Kasumi-1 (cell line): ENCODE data around the gene PLXNA4.

Source experiments
- DNase-seq, 2 experiments: peaks; one replicate each; lab custom pipeline; 2025; lab: John Stamatoyannopoulos, UW

PLXNA4 gene

DNA sequence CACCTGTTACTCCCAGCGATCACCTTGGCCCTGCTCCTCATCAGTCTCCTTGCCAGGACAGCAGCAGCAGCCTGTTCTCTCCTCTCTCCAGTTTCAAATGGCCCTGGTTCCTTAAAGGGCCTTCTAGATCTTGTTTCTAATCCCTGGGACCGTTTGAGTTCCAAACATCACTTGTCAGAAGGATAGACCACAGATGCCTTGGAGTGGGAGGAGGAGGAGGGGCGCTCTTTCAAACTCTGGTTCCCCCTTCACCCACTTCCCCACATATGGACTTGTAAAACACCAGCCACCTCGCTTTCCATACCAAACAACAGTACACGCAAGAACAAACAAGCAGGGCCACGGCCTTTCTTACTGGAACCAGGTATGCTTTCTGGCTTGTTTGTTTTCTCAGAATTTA is 104.8 kb downstream of the PLXNA4 start:
- no peak for DNase-seq

DNA sequence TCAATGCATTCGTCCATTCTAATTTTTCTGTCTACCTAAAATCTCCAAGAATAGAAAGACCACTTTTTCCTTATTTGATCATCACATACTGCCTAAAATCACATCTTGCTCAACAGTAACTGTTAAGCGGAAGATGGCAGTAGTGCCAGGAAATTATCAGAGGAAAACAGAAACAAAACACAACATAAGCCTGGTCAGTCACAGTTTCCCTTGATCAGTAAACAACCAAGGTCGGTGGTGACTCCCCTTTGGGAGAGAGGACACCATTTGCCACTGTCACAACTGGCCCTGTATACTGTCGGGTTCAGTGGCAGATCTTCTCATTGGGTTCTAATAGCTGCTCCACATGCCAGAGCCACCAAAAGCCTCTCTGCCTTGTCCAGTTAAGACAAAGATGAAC is 106.6 kb downstream of the PLXNA4 start:
- no peak for DNase-seq

DNA sequence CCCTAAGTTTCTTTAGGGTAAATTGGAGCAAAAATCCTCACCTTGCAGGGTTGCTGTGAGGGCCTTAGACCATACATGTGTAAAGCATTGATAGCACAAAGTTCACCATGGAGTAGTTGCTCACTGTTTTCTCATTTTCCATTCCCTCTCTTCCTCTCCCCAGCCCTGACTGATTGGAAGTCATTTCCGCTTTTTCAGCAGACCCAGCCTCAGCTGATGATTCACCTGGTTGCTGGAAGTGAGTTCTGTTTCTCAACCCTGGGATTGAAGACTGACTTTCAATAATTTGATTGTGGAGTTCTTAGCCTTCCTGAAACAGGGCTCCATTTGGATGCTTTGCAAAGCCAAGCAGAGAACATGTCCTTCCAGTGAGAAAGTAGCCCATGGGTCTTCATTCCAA is 107.0 kb downstream of the PLXNA4 start:
- DNase-seq = no peak

DNA sequence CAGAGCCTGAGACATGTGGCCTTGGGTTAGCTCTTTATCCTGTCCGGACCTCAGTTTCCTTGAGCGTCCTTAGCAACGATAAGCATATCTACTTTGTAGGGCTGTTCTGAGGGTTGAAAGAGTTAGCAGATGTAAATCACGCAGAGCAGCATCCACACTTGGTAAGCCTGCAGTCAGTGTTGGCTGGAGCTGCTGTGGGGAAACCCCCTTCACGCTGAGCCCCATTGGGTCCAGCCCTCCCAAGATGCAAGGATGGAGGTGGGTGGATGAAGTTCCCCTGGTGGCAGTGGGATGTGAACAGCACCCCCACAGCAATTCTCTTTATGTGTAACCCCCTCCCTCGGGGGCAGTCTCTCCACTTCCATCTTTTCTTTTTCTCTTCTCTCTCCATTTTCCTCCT is 109.9 kb downstream of the PLXNA4 start:
- no peak for DNase-seq

DNA sequence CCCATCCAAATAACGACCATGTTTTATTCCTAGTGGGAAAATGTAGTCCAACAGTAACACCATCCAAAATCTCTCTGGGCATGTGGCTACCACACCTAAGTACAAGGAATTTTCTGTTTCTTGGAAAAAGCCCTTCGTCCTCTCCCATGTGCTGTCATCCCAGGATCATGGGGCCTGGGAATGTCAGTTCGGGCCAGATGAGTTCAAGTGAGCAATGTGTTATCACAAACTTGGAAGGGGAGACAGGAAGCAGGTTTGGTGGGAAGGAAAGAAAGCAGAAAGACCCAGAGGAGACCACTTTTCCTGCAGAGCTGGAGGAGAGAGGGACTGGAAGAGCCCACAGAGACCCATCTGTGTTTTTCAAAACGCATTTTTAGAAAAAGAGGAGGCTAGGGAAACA is 110.8 kb downstream of the PLXNA4 start:
- DNase-seq = no peak

DNA sequence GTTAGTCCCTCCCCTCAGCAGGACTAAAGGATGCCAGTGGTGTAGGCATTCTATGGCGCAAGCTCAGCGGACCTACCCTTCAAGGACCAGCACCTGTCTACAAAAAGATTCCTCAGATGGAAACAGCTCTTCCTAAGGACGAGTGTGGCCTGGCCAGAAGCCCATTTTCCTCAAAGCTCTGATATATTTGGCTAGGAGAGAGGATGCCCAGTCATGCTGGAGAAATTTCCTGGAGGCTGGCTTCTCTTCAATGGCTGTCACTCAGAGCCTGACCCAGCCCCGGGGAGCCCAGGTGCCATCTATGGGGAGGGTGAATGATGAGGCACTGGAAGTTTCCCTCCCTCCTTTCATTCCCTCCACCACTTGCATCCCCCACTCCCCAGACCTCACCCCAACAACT is 111.5 kb downstream of the PLXNA4 start:
- no peak for DNase-seq

DNA sequence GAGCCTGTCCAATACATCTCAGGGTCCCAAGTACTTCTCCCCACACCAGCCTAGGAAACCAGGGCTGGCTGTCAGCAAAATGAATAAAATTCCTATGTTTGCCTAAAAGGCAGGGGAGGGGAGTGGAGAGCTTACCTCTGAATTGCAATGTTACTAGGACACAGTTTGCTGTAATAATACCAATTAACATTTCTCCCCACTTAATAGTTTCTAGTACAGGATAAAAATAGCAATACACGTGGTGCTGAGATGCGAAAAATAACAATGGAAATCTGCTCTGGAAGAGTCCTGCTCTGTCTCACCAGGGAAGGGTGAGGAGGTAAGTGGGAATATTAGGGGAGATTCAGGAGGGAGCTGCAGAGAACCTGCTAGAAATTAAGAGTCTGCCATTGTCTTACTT is 112.3 kb downstream of the PLXNA4 start:
- DNase-seq = no peak

DNA sequence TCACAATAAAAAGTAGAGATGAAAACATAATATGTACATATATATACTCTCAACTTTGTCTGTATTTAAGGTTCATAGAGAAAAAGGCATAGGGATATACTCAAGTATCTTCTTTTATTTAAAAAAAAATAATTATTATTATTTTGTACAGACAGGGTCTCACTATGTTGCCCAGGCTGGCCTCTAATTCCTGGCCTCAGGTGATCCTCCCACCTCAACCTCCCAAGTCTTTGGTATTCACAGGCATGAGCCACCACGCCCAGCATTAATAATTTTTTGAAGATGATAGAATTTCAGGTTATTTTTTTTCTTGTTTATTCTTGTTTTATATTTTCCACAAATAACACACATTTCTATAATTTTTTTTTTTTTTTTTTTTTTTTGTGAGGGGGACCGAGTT is 113.8 kb downstream of the PLXNA4 start:
- DNase-seq = no peak

DNA sequence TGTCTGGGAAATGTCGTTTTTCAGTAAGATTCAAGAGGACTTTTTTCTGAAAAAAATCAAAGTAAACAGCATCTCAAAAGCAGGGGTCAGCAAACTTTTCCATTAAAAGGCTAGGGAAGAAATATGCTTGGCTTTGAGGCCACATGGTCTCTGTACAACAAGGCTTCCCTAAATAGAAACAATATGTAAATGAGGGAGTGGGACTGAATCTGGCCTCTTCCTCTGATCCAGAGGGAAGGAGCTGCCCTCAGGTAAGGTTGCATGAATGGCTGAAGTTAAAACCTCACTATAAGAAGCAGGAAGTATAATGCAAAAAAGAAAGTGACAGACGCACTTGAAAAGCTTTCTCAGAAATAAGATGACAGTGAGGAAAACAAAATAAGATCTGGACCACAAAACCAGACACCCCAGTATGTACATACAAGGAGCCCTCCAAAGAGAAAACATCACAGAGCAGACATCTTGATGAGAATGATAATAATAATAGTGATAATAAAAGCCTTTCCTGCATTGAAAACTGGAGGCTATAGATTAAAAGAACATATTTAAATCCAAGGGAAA is 115.2 kb downstream of the PLXNA4 start:
- DNase-seq = no peak

DNA sequence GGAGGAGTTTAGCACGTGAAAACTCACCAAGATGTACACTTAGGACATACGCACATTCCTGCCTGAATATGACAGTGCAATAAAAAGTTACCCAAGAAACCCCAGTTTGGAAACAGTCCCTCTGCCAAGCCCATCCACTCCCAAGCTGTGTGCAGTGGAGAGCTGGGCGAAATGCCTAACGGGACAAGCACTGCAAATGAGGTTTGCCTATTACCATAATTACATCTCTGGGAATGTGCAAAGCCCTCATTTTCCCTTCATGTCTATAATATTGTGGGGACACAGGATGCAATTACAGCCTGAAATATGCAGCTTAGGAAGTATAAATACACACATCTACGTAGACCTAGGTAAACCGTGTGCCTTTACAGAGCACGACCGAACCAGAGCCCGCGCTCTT is 117.5 kb downstream of the PLXNA4 start:
- no peak for DNase-seq

DNA sequence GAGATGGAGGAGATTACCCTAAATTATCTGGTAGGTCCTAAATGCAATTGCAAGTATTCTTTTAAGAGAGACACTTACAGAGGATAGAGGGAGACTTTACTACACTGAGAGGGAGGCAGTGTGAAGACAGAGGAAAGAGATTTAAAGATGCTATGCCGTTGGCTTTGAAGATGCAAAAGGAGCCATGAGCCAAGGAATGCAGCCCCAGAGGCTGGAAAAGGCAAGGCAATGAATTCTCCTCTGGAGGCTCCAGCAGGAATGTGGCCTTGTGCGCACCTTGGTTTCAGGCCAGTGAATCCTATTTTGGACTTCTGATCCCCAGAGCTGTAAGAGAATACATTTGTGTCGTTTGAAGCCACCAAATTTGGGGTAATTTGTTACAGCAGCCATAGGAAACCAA is 118.6 kb downstream of the PLXNA4 start:
- no peak for DNase-seq

DNA sequence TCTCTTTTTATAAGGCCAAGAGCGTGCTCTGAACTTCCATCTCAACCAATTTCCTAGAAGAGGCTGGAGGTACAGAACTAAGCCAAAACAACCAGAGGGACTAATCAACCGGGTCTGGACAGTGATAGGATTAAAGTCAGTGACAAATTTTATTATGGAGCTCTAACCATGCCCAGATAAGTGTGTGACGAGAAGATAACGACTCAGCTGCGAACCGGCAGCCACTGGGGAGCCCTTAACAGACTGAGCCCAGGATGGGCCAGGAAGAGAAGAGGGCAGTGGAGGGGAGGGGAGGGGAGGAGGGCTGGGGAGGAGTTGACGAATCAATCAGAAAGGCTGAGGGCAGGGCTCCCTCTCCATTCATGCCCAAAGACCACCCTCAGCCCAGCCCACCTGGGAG is 119.9 kb downstream of the PLXNA4 start:
- DNase-seq = no peak

DNA sequence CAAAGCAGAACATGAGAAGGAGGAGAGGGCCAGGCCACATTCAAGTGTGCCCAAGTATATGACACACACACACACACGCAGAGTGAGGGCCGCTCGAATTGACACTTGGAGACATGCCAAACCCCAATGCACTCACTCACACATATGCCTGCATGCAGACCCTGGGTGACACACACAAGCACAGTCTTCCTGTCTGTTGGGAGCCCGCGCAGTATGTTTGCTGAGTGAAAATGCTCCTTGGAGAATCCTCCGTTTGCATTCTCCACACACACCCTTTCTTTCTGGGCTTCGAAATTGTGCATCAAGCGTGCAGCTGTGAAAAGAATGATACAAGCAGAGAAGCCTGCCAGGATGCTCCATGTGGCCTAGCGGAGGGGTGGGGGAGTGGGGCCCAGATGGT is 120.9 kb downstream of the PLXNA4 start:
- DNase-seq = no peak

DNA sequence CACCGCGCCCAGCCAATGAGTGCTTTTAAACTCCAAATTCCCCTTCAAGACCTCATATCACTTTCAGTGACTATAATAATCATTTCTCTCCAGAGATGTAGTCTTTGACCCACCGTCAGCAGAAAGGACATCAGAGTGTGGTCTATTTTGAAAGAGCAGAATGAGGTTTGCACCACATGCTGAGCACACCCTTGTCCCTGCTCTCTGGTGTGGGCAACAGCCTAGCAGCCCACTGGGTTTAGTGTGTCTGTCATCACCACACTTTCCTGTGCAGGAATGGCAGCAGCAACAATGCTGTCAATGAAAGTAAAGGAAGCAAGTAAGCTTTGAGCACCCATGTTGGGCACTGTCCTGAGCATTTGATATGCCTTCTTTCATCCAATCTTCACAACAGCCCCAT is 122.4 kb downstream of the PLXNA4 start:
- DNase-seq = no peak

DNA sequence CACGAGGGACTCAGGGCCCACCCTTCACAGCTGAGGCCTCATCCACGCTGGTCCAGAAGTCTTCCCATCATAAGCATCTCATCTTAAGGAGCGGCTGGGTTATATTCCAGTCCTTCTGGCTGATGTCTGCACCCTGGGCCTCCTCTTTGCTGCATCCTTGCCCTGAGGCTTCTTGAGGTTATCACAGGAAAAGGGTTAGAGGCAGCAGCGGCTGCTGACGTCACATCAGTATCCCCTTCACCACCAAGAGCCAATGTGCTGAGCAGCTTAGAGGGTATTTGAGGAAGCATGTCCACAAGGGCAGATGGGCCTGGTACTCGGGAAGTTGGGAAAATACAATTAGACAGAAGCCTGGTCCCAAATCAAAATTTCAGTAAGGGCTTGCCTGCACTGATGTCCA is 125.1 kb downstream of the PLXNA4 start:
- no peak for DNase-seq

DNA sequence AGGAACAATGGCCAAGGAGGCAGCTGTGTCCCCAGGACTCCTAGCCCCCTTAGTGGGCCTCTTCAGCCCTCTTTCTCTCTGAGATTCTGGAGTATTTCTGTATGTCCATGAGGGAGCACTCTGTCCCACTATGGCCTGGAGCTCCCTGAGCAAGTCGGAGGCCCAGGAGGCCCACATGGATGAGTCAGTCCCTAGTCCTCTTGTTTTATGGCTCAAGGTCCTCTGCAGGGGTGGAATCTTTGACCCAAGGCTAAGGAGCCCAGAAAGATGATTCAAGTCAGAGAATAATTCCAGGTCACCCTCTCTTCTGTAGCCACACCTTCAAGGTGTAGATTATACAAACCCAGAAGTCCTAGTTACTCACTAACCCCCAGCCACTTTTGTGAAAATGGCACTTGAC is 125.6 kb downstream of the PLXNA4 start:
- no peak for DNase-seq

DNA sequence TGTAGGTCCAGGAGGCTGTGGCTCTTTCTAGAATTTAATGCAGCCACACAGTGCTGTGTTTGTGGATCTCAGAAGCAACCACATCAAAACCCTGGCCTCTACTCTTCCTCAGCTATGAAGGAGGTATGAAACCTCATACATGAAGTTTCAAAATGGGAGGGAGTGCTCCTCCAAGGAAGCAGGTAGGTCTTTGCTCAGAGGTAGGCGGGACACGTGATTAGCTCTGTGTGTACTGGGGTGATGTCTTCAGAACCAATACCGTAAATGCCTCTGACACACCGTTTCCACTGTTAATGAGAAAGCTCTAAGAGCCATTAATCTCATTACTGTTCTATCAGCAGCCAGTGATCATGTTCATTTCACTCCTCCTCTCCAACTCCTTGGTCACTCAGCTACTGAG is 126.1 kb downstream of the PLXNA4 start:
- DNase-seq = no peak

DNA sequence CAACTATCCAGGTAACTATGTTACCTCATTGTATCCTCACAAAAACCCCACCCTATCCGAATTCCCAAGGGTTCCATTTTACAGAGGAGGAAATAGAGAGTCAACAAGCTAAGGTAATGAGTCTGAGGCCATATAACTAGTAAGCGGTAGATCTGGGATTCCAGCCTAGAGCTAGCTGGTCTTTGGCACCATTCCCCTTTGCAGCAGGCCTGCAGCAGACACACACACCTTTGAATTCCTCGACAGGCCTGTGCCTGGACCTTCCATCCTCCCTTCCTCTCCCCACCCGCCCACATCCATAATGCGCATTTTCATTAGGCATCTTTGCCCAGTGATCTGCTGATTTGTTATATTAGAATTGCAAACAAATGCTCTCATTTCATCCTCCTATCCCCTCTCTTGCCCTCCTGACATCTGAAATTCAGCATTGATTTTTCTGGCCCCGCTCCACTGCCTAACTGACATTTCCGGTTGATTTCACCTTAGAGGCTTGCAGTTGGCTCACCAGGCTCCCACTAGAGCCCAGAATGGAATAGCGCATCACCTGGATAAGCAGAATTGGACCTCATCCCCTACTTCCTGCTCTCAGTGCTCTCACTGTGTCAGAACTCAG is 129.5 kb downstream of the PLXNA4 start:
- no peak for DNase-seq

DNA sequence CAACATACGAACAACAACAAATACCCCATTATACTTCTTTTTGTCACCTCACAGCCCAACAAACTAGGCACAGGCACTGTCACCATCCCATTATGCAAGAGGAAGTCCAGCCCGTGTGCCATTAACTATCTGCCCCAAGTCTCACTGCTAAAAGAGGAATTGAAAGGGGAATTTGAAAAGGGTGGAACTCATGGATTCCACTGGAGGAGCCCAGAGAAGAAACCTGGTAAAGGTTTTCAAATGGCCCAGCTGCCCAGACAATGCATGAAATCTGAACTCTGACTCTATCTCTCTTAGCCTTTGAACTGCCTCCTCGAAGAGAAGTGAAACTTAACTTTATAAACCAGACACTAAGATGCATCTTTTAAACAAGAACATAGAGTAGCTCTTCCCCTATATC is 130.0 kb downstream of the PLXNA4 start:
- no peak for DNase-seq

DNA sequence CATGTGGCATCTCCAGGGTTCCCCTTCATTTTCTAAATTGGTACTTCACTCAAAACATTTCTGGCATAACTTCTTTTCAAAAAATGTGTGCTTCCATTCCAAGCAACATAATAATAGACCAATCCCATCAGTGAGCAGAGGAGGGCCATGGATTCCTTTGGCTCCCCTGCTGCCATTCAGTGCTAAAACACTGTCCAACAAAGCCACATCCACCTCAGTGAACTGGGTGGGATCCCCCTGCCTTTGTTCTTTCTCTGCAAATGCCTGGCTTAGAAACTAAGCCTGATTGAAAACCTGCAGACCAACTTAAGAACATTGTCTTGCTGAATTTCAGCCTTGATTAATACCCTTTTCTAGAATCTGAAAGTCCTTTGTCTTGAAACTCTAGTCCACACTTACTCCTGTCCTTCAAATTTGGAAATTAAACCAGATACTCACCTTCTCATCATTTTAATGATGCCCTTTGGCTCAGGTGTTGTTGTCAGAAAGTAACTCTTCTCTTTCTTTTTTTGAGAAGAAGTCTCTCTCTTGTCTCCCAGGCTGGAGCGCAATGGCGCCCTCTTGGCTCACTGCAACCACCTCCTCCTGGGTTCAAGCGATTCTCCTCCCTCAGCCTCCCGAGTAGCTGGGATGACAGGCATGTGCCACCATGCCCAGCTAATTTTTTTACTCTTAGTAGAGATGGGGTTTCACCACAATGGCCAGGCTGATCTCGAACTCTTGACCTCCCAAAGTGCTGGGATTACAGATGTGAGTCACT is 132.3 kb downstream of the PLXNA4 start:
- no peak for DNase-seq

DNA sequence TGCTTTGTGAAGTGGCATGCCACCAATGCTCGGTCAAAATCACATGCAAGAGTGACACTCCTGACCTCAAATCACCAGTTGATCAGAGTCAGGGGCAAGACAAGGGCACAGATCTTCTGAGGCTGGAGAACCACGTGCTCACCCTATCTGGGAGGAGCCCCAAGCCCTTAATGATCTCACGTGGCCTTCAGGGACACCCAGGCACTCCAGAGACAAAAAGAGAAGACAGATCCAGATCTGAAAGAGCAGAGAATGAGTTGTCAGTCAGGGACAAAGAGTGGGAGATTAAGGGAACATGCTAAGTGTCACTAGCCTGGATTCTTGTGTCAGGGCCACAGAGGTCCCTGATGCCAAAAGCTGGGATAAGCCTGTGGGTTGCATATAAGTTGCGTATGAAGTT is 134.3 kb downstream of the PLXNA4 start:
- DNase-seq = no peak

DNA sequence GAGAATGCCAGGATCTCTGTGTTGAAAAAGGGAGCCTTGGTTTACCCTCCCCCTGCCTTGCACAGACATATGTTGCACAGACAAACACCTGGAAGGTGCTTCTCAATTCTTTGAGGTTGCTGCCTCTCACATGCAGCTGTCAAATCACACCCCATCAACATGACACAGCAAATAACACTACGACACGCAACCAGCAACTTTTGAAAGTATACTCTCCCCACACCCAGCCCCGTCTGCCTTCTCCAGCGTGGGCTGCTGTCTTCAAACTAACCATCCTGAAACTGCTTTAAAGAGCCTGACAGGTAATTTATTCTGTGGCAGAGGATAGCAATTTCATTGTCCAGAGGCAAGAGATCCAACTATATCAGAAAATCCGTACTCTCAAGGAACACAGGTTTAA is 136.1 kb downstream of the PLXNA4 start:
- DNase-seq = no peak

DNA sequence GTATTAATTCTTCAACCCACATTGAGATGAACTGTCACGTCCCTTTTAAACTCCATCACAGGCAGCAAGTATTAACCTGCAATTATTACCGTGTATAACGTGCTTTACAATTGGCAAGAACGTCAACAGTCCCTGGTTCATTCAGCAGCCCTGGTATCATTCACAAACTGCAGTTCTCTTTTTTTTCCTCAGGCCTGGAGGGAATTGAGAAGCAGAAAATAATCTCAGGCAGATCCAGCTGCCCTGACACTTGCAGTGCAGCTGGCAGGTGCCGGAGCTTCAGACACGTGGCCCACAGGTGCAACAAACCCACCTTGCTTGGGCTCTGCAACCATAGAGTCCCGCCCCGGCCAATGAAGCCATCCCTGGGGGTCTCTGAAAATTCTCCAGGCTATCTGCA is 137.3 kb downstream of the PLXNA4 start:
- no peak for DNase-seq

DNA sequence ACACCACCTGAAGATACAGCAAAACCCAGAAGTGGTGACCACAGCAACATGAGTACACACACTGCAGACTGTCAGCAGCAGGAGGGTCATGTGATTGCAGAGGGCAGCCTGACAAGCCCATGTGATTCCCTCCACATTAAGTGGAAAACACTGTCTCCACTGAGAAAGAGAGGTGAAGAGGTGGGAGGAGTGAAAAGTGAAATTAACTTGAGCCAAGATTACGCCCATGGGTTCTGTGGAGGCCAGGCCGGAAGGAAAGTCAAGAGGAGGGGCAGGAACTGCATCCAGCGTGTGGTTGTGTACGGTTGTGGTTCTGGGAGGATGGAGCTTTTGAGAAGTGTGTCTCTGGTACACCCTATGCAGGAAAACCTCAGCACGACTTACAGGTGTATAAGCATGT is 138.5 kb downstream of the PLXNA4 start:
- peak; percentile 43 to 65 for DNase-seq
